Stimulated activated CD4-positive, alpha-beta T cell treated with anti-CD3 and anti-CD28 coated beads, TNF-alpha, amount 100 ng/mL, for 24 hours (primary cell): Measurements from ENCODE around the gene SLC35A3.
"Not testable (repeated sequence)": the region's sequence is repeated elsewhere in the genome, so short reads cannot be mapped to it uniquely, and the experiment has no call there.

Experiments used
- DNase-seq, 3 experiments: peaks; one replicate each; pipeline ENCODE4 v3.0.0-alpha.2; 2020; ENCODE audit warnings: low read depth in 3 of 3

Gene SLC35A3

GRCh38 chr1:99972066-99972465 lies 2.3 kb downstream of the SLC35A3 start:
- DNase-seq, result not testable (repeated sequence)

GRCh38 chr1:99975529-99975928 lies 5.7 kb downstream of the SLC35A3 start:
- DNase-seq, result no peak

GRCh38 chr1:99977326-99977725 lies 7.5 kb downstream of the SLC35A3 start:
- not testable (repeated sequence) for DNase-seq

- DNase-seq, result no peak
These were observed 8.4 kb downstream of the SLC35A3 start for GRCh38 chr1:99978218-99978617.

GRCh38 chr1:99979091-99979490 lies 9.3 kb downstream of the SLC35A3 start:
- DNase-seq, result no peak

GRCh38 chr1:99980928-99981327 lies 11.1 kb downstream of the SLC35A3 start:
- no peak for DNase-seq

- no peak for DNase-seq
These were observed 16.9 kb downstream of the SLC35A3 start for GRCh38 chr1:99986656-99987225.

- no peak for DNase-seq
These were observed 18.5 kb downstream of the SLC35A3 start for GRCh38 chr1:99988210-99988765.

GRCh38 chr1:99992044-99992722 lies 22.4 kb downstream of the SLC35A3 start:
- no peak for DNase-seq

GRCh38 chr1:99992760-99993467 lies 23.1 kb downstream of the SLC35A3 start:
- DNase-seq, result no peak

- no peak for DNase-seq
These were observed 23.7 kb downstream of the SLC35A3 start for GRCh38 chr1:99993468-99993845.

- DNase-seq, result no peak
These were observed 24.7 kb downstream of the SLC35A3 start for GRCh38 chr1:99994496-99994895.

GRCh38 chr1:99996951-99997350 lies 27.2 kb downstream of the SLC35A3 start:
- DNase-seq, result no peak

- no peak for DNase-seq
These were observed 31.7 kb downstream of the SLC35A3 start for GRCh38 chr1:100001462-100001861.

- no peak for DNase-seq
These were observed 35.6 kb downstream of the SLC35A3 start for GRCh38 chr1:100005424-100005823.

GRCh38 chr1:100006688-100007087 lies 36.9 kb downstream of the SLC35A3 start:
- no peak for DNase-seq

- DNase-seq, result no peak
These were observed 39.7 kb downstream of the SLC35A3 start for GRCh38 chr1:100009458-100009857.

- DNase-seq, result no peak
These were observed 41.0 kb downstream of the SLC35A3 start for GRCh38 chr1:100010804-100011203.

GRCh38 chr1:100019220-100019619 lies 49.4 kb downstream of the SLC35A3 start:
- DNase-seq, result no peak

GRCh38 chr1:100023482-100023881 lies 53.7 kb downstream of the SLC35A3 start:
- DNase-seq, result no peak

GRCh38 chr1:100027212-100027611 lies 57.4 kb downstream of the SLC35A3 start:
- DNase-seq, result no peak

GRCh38 chr1:100028765-100029164 lies 59.0 kb downstream of the SLC35A3 start:
- no peak for DNase-seq

- DNase-seq, result no peak
These were observed 64.7 kb downstream of the SLC35A3 start for GRCh38 chr1:100034470-100034869.
